Measurements from ENCODE around the gene ELP2. TPM values are rescaled to one million over a fixed set of nuclear protein-coding genes. Genes with fewer than 3 reads are reported as not detected.

ELP2 gene, protein sequence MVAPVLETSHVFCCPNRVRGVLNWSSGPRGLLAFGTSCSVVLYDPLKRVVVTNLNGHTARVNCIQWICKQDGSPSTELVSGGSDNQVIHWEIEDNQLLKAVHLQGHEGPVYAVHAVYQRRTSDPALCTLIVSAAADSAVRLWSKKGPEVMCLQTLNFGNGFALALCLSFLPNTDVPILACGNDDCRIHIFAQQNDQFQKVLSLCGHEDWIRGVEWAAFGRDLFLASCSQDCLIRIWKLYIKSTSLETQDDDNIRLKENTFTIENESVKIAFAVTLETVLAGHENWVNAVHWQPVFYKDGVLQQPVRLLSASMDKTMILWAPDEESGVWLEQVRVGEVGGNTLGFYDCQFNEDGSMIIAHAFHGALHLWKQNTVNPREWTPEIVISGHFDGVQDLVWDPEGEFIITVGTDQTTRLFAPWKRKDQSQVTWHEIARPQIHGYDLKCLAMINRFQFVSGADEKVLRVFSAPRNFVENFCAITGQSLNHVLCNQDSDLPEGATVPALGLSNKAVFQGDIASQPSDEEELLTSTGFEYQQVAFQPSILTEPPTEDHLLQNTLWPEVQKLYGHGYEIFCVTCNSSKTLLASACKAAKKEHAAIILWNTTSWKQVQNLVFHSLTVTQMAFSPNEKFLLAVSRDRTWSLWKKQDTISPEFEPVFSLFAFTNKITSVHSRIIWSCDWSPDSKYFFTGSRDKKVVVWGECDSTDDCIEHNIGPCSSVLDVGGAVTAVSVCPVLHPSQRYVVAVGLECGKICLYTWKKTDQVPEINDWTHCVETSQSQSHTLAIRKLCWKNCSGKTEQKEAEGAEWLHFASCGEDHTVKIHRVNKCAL
- total RNA-seq (2014; rRNA removed; shearing (Covaris generic)): 113 and 114 TPM in 2 replicates

DNA sequence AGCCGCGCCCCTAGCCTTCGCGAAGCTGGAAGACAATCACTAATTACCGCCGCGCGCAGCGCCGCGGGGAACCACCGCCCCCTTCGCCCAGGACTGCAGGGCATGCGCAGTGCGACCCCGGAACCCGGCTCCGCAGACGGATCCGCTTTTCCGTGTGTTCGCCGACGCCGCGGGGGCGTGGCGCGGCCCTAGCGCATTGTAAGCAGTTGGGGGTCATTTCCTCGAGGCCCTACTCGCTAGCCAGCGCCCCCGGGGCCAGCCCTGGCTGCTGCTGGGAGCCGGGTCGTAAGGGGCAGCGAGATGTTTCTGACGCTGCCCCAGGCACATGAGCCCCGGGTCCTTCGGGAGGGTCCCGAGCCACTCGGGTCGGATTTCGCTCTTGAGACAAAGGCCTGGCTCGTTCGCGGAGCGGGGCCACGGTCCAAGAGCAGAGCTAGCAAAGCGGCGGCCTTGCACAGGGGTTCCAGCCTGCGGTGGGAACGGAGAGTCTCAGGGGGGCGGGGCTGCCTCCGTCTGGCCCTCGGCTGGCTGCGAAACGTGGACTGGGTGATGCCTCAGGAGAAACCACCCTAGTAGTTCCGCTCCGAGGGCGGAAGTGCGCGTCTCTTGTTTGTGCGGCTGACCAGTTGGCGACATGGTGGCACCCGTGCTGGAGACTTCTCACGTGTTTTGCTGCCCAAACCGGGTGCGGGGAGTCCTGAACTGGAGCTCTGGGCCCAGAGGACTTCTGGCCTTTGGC is at the start of gene ELP2, which contains the start of gene SLC39A6:
Gene ELP2 (plus strand): TSS at position 600 of the 739 bp plus-strand sequence. CDS start 35 bp downstream, at position 635.
Gene SLC39A6 (minus strand): TSS at position 41 of the 739 bp plus-strand sequence. CDS start 2,333 bp downstream, outside the sequence.

DNA sequence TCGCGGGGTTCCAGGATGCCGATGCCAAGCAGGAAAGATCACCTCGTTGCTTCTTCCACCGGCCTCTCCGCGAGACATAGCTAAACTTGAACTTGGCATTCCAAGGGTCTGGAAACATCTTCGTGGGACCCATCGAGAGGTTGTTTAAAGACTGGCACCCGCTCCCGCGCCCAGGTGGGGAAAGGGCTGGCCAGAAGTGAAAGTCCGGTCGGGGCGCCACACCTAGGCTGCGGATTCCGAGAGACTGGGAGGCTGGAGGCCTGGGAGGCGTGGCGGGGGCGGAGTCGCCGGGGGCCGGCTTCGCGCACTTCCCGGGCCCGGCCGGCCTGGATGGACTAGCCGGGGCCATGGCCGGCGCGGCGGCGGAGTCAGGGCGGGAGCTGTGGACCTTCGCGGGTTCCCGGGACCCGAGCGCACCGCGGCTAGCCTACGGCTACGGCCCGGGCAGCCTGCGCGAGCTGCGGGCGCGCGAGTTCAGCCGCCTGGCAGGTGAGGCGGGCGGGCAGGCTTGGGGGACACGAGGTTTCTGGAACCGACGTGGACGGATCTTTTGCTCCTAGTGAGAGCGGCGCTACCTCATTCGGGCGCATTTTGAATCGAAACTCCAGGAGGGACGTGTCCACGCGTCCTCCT is 57.6 kb downstream of the ELP2 start, which contains the start of gene MOCOS:
Gene MOCOS (plus strand): TSS at position 305 of the 633 bp plus-strand sequence. CDS start 43 bp downstream, at position 348.

Other genes starting within 250 kb of the ELP2 start
- 55.0 and 71.6 TPM in 2 replicates for gene RPRD1A, start 62.3 kb upstream of the ELP2 start, total RNA-seq (2014; rRNA removed; shearing (Covaris generic))
- gene SLC39A6, start 559 bp upstream of the ELP2 start, total RNA-seq (2014; rRNA removed; shearing (Covaris generic)): 48.2 and 53.8 TPM in 2 replicates
- gene MOCOS, start 57.6 kb downstream of the ELP2 start, total RNA-seq (2014; rRNA removed; shearing (Covaris generic)): 54.0 and 55.7 TPM in 2 replicates
- gene FHOD3, start 167.8 kb downstream of the ELP2 start, total RNA-seq (2014; rRNA removed; shearing (Covaris generic)): 10.5 and 12.1 TPM in 2 replicates